ENCODE measurements around the gene PPP1R15B. TPM values are rescaled to one million over a fixed set of nuclear protein-coding genes. Genes with fewer than 3 reads are reported as not detected.

PPP1R15B gene
- total RNA-seq, 1 experiment from 2014 or later = 69.3 TPM

GRCh38 chr1:204360314-204360713 lies 51.3 kb downstream of the PPP1R15B start:
- ChIA-PET CTCF (interaction anchor here (0.6 to 6.8 kb wide), 5 partner anchors 38 to 198 kb away, joined by 3 to 51 read pairs (median 3); partner anchors contain the start of gene GOLT1A), POLR2A (no interaction called here), RAD21 (ENCODE audit: low non-redundant PET in 1 of 2, low total read pairs in 2 of 2, uncharacterized antibody in 2 of 2, unreplicated experiment in 2 of 2) (interaction anchor here in 1 of 2 experiments (1.5 kb wide), 1 partner anchor 102 kb away, joined by 3 read pairs; no protein-coding TSS in a partner anchor)
- no peaks in the 10 kb centered on the region for H3K79me2 ChIP-seq (ENCODE audit: insufficient read depth, low read length)
- no peaks in the 10 kb centered on the region for H3K9me2 ChIP-seq (ENCODE audit: insufficient read depth)
- no peak overlapping the region for H3K4me2 ChIP-seq (ENCODE audit: low read length)
- no peak overlapping the region for H2AFZ ChIP-seq (ENCODE audit: low read depth, low read length, poor library complexity, severe bottlenecking)
- peaks cover 6 to 20% of the 10 kb centered on the region in 2 experiments; a peak in 3 of 4 replicates for H3K4me1 ChIP-seq (ENCODE audit: control insufficient read depth in 1 of 2, insufficient read depth in 2 of 2, low read length in 2 of 2)
- no peak for ATAC-seq
- no peaks in the 10 kb centered on the region for H3K9me3 ChIP-seq (ENCODE audit: control insufficient read depth in 1 of 2, insufficient read depth in 1 of 2, low read depth in 1 of 2, low read length in 2 of 2)
- intact Hi-C loops (cut with micrococcal nuclease) = no loop called here
- no TSS peak for BruUV-seq (replicated peaks)
- no peaks in the 10 kb centered on the region for H4K20me1 ChIP-seq (ENCODE audit: insufficient read depth)
- H3K27me3 ChIP-seq (ENCODE audit: insufficient read depth, low read length) = no peaks in the 10 kb centered on the region
- no peak for TF ChIP-seq YY1 (IDR thresholded peaks at IDR 0.05; ENCODE audit: extremely low read depth, insufficient replicate concordance, low read depth, low read length)
- TF ChIP-seq CBX3 (IDR thresholded peaks at IDR 0.05; ENCODE audit: low read depth) = no peak
- TF ChIP-seq TCF7L2 (IDR thresholded peaks at IDR 0.05; ENCODE audit: borderline replicate concordance, extremely low read depth, insufficient read depth, insufficient read length) = no peak
- TF ChIP-seq SIN3A (IDR thresholded peaks at IDR 0.05; ENCODE audit: low read depth) = no peak
- TF ChIP-seq ZNF274 (IDR thresholded peaks at IDR 0.05; ENCODE audit: low read depth, low read length) = no peak
- no peak for TF ChIP-seq ELF1 (IDR thresholded peaks at IDR 0.05; ENCODE audit: borderline replicate concordance, low read depth)
- no peak for TF ChIP-seq SRF (IDR thresholded peaks at IDR 0.05; ENCODE audit: low read depth)
- no peak for DNase-seq (ENCODE audit: low read depth, low spot score)
- no peak overlapping the region for H3K9ac ChIP-seq (ENCODE audit: low read length)
- H3K27ac ChIP-seq (ENCODE audit: low read depth, low read length) = no peak overlapping the region
- no peaks in the 10 kb centered on the region for H3K36me3 ChIP-seq (ENCODE audit: control insufficient read depth in 1 of 2, insufficient read depth in 2 of 2, low read length in 2 of 2)
- H3K4me3 ChIP-seq (replicated peaks in 1 of 2; ENCODE audit: low read depth in 1 of 2, low read length in 2 of 2) = no peak overlapping the region

GRCh38 chr1:204359474-204360255 lies 52.0 kb downstream of the PPP1R15B start, which contains the start of gene PLEKHA6:
Gene PLEKHA6, minus strand, starts transcription at chr1:204359929. Its CDS starts 86,202 bp downstream, at chr1:204273727.
- POLR2A ChIA-PET = no interaction called here

More at GRCh38 chr1:204359474-204360255, 52.0 kb downstream of the PPP1R15B start, which contains the start of gene PLEKHA6:
- no peak within 1 kb of the TSS for H3K9ac ChIP-seq (ENCODE audit: low read length)
- no peaks in the 10 kb centered on the region for H3K9me2 ChIP-seq (ENCODE audit: insufficient read depth)
- ATAC-seq (no peak), DNase-seq (ENCODE audit: low read depth, low spot score) (no peak)
- RAD21 ChIA-PET (ENCODE audit: low non-redundant PET in 1 of 2, low total read pairs in 2 of 2, uncharacterized antibody in 2 of 2, unreplicated experiment in 2 of 2) = interaction anchor here in 1 of 2 experiments (1.5 kb wide), 1 partner anchor 101 kb away, joined by 3 read pairs; no protein-coding TSS in a partner anchor
- no peak within 1 kb of the TSS for H3K4me2 ChIP-seq (ENCODE audit: low read length)
- intact Hi-C loops (cut with micrococcal nuclease) = no loop called here
- peaks cover 6 to 20% of the 10 kb centered on the region in 2 experiments; a peak in 3 of 4 replicates for H3K4me1 ChIP-seq (ENCODE audit: control insufficient read depth in 1 of 2, insufficient read depth in 2 of 2, low read length in 2 of 2)
- H3K36me3 ChIP-seq (ENCODE audit: control insufficient read depth in 1 of 2, insufficient read depth in 2 of 2, low read length in 2 of 2) = no peaks in the 10 kb centered on the region
- BruUV-seq (replicated peaks) = no TSS peak
- TF ChIP-seq YY1 (IDR thresholded peaks at IDR 0.05; ENCODE audit: extremely low read depth, insufficient replicate concordance, low read depth, low read length) (no peak), RAD21 (IDR thresholded peaks at IDR 0.05; ENCODE audit: low read depth) (peak; percentile 50), CTCF (IDR thresholded peaks at IDR 0.05 in 2 of 3, conservative IDR thresholded peaks at IDR 0.05 in 1 of 3; ENCODE audit: borderline replicate concordance in 1 of 3, insufficient read depth in 1 of 3, low read depth in 2 of 3, low read length in 2 of 3) (peak in 1 of 3 experiments; percentile 44; a peak in 1 of 6 replicates)
- H3K9me3 ChIP-seq (ENCODE audit: control insufficient read depth in 1 of 2, insufficient read depth in 1 of 2, low read depth in 1 of 2, low read length in 2 of 2) = no peaks in the 10 kb centered on the region
- no peak within 1 kb of the TSS for H3K4me3 ChIP-seq (replicated peaks in 1 of 2; ENCODE audit: low read depth in 1 of 2, low read length in 2 of 2)
- no peaks in the 10 kb centered on the region for H3K27me3 ChIP-seq (ENCODE audit: insufficient read depth, low read length)
- H2AFZ ChIP-seq (ENCODE audit: low read depth, low read length, poor library complexity, severe bottlenecking) = no peak within 1 kb of the TSS
- H3K27ac ChIP-seq (ENCODE audit: low read depth, low read length) = no peak within 1 kb of the TSS
- no peaks in the 10 kb centered on the region for H3K79me2 ChIP-seq (ENCODE audit: insufficient read depth, low read length)
- CTCF ChIA-PET = interaction anchor here (0.6 to 6.8 kb wide), 5 partner anchors 39 to 197 kb away, joined by 3 to 51 read pairs (median 3); partner anchors contain the start of gene GOLT1A
- no peaks in the 10 kb centered on the region for H4K20me1 ChIP-seq (ENCODE audit: insufficient read depth)

Data from HCT116 (cell line).